ENCODE results near the gene TBX19.

DNA sequence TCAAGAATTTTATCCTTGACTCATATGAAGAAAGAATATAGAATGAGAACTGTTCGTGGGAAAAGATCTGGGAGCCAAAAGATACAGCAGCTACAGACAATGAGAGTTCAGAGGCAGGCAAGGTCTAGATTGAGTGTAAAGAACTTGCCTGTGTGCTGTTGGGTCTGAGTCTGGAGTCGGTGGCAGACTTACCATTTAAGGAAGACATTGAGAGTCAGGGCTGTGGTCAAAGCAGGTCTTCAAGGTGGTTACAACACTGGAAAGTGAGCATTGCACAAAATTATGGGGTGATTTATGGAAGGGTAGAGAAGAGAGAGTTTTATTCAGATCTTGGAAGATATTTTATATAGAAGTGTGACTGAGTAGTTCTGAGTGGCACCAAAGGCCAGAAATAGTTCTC lies 80.6 kb downstream of the TBX19 start:
- TF ChIP-seq, protein P1, sequence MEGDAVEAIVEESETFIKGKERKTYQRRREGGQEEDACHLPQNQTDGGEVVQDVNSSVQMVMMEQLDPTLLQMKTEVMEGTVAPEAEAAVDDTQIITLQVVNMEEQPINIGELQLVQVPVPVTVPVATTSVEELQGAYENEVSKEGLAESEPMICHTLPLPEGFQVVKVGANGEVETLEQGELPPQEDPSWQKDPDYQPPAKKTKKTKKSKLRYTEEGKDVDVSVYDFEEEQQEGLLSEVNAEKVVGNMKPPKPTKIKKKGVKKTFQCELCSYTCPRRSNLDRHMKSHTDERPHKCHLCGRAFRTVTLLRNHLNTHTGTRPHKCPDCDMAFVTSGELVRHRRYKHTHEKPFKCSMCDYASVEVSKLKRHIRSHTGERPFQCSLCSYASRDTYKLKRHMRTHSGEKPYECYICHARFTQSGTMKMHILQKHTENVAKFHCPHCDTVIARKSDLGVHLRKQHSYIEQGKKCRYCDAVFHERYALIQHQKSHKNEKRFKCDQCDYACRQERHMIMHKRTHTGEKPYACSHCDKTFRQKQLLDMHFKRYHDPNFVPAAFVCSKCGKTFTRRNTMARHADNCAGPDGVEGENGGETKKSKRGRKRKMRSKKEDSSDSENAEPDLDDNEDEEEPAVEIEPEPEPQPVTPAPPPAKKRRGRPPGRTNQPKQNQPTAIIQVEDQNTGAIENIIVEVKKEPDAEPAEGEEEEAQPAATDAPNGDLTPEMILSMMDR (conservative IDR thresholded peaks at IDR 0.05; ENCODE audit: low read depth, low read length), result no peak
- TF ChIP-seq EZH2phosphoT487 (IDR thresholded peaks at IDR 0.05; ENCODE audit: borderline replicate concordance, low read length) (no peak), EZH2 (IDR thresholded peaks at IDR 0.05; ENCODE audit: low read length, unreplicated experiment) (no peak)

All from PC-3 (cell line).